Neural progenitor cell (in vitro differentiated cells): Measurements from ENCODE around the gene AUH.

Experiments used
- EZH2 ChIP-seq: fragments of 200-600 bp; sonication (generic); IDR thresholded peaks from 2 replicates; pipeline ENCODE4 v1.6.1; 2017; ENCODE audit warnings: antibody characterized with exemption, mild to moderate bottlenecking, moderate library complexity
- EZH2phosphoT487 ChIP-seq: fragments of 200-600 bp; sonication (generic); IDR thresholded peaks from 2 replicates; pipeline ENCODE4 v1.6.1; 2017; ENCODE audit warnings: antibody characterized with exemption
- TF ChIP-seq, protein P1 (sequence below): fragments of 200-600 bp; sonication (generic); IDR thresholded peaks from 2 replicates; pipeline ENCODE4 v1.5.1; 2017; ENCODE audit warnings: antibody characterized with exemption, mild to moderate bottlenecking

DNA sequence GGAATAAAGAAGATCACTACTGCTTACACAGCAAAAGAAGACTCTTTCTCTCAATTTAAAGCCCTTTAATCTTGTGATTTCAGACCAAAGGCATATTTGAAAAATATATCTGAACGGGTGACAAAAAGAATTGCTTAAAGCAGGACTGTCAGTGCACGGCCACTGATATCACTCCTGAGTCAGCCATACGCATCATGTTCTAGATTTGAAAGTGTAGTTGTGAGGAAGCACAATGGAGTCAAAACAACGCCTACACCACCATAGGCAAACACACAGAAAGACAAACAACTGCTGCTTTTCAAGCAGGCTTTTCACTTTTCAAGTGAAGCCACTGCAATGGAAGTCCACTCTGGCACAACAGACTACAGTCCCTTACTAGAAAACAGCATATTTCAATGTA, 141.7 kb downstream of the AUH start:
- no peak for TF ChIP-seq EZH2
- TF ChIP-seq, protein P1, sequence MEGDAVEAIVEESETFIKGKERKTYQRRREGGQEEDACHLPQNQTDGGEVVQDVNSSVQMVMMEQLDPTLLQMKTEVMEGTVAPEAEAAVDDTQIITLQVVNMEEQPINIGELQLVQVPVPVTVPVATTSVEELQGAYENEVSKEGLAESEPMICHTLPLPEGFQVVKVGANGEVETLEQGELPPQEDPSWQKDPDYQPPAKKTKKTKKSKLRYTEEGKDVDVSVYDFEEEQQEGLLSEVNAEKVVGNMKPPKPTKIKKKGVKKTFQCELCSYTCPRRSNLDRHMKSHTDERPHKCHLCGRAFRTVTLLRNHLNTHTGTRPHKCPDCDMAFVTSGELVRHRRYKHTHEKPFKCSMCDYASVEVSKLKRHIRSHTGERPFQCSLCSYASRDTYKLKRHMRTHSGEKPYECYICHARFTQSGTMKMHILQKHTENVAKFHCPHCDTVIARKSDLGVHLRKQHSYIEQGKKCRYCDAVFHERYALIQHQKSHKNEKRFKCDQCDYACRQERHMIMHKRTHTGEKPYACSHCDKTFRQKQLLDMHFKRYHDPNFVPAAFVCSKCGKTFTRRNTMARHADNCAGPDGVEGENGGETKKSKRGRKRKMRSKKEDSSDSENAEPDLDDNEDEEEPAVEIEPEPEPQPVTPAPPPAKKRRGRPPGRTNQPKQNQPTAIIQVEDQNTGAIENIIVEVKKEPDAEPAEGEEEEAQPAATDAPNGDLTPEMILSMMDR: no peak
- no peak for TF ChIP-seq EZH2phosphoT487
